GM19351 (cell line): Measurements from ENCODE around the gene KIF4B.

Experiments
- ATAC-seq: cut with Tn5 transposase; IDR thresholded peaks from one replicate; pipeline ENCODE4 v1.9.1; 2021; ENCODE audit warnings: mild to moderate bottlenecking, moderate library complexity; ENCODE audit not compliant: unreplicated experiment

The KIF4B gene

GRCh38 chr5:155050384-155051019, 36.9 kb downstream of the KIF4B start:
- ATAC-seq, result no peak

- peak; percentile 81 for ATAC-seq
Measured at GRCh38 chr5:155052532-155052931, 39.0 kb downstream of the KIF4B start.

GRCh38 chr5:155053501-155053900, 39.9 kb downstream of the KIF4B start:
- no peak for ATAC-seq

- no peak for ATAC-seq
Measured at GRCh38 chr5:155056644-155057269, 43.2 kb downstream of the KIF4B start.

- ATAC-seq, result no peak
Measured at GRCh38 chr5:155057626-155058025, 44.1 kb downstream of the KIF4B start.

GRCh38 chr5:155064580-155064979, 51.0 kb downstream of the KIF4B start:
- ATAC-seq, result peak; percentile 72

GRCh38 chr5:155066886-155067595, 53.5 kb downstream of the KIF4B start:
- peak; percentile 56 for ATAC-seq
